ENCODE data around the gene DHCR24. TPM values are rescaled to one million over a fixed set of nuclear protein-coding genes. Genes with fewer than 3 reads are reported as not detected.

The DHCR24 gene
- total and polyA plus RNA-seq, 2 donors (not counting 1 experiment from before 2014, with no cell fraction given), result 5.2 to 13.3 TPM

- intact Hi-C loops (cut with micrococcal nuclease), result no loop called here
- no peak overlapping the region for H3K9ac ChIP-seq (ENCODE audit: low read length)
Observed at GRCh38 chr1:54867717-54868057, 19.3 kb downstream of the DHCR24 start.

More at GRCh38 chr1:54867717-54868057, 19.3 kb downstream of the DHCR24 start:
- no peak for TF ChIP-seq CTCF (IDR thresholded peaks at IDR 0.05)
- no peak for TF ChIP-seq EZH2 (IDR thresholded peaks at IDR 0.05; ENCODE audit: borderline replicate concordance, insufficient read depth, low read depth, low read length, poor library complexity, severe bottlenecking)
- WGBS (ENCODE audit: insufficient coverage), result 90% methylated on average over 4 of the region's 4 CpGs
- H2AFZ ChIP-seq (ENCODE audit: insufficient read depth, low read depth, low read length, poor library complexity, severe bottlenecking), result no peak overlapping the region
- ChIA-PET POLR2A (no interaction called here), CTCF (no interaction called here)
- H3K27ac Mint-ChIP-seq, result no peak overlapping the region
- H3K4me1 Mint-ChIP-seq, result no peaks in the 10 kb centered on the region
- no peak overlapping the region for H3K4me3 ChIP-seq (ENCODE audit: control extremely low read depth in 1 of 5, extremely low read depth in 1 of 5, insufficient read depth in 1 of 5, low read depth in 2 of 5, low read length in 4 of 5)
- H3K36me3 ChIP-seq (replicated peaks in 1 of 2; ENCODE audit: control extremely low read depth in 1 of 2, control insufficient read depth in 1 of 2, extremely low read depth in 1 of 2, insufficient read depth in 2 of 2, low read length in 1 of 2), result peaks cover 0 to 4% of the 10 kb centered on the region in 2 experiments
- H3K9me3 Mint-ChIP-seq (ENCODE audit: insufficient read depth), result no peaks in the 10 kb centered on the region
- H3K9me3 ChIP-seq (ENCODE audit: control extremely low read depth in 1 of 3, control insufficient read depth in 2 of 3, insufficient read depth in 1 of 3, low read length in 2 of 3), result no peaks in the 10 kb centered on the region
- H3K27ac ChIP-seq (ENCODE audit: low read length in 2 of 2), result no peak overlapping the region
- DNase-seq (no peak), ATAC-seq (ENCODE audit: low read depth) (no peak)
- no peaks in the 10 kb centered on the region for H3K79me2 ChIP-seq (ENCODE audit: control insufficient read depth, insufficient read depth, low read length)
- H3K27me3 ChIP-seq (replicated peaks in 1 of 4; ENCODE audit: control extremely low read depth in 1 of 4, control insufficient read depth in 3 of 4, insufficient read depth in 4 of 4, low read length in 3 of 4), result no peaks in the 10 kb centered on the region
- H3K4me2 ChIP-seq (replicated peaks; ENCODE audit: low read depth, low read length, poor library complexity, severe bottlenecking), result no peak overlapping the region
- H4K20me1 ChIP-seq (ENCODE audit: control insufficient read depth, insufficient read depth, low read length, poor library complexity, severe bottlenecking), result no peaks in the 10 kb centered on the region
- no peaks in the 10 kb centered on the region for H3K4me1 ChIP-seq (ENCODE audit: control insufficient read depth in 2 of 2, insufficient read depth in 2 of 2, low read length in 2 of 2)
- H3K27me3 Mint-ChIP-seq, result no peaks in the 10 kb centered on the region
- no peak overlapping the region for H3K4me3 Mint-ChIP-seq
